ENCODE results near the gene KLK13.

DNA sequence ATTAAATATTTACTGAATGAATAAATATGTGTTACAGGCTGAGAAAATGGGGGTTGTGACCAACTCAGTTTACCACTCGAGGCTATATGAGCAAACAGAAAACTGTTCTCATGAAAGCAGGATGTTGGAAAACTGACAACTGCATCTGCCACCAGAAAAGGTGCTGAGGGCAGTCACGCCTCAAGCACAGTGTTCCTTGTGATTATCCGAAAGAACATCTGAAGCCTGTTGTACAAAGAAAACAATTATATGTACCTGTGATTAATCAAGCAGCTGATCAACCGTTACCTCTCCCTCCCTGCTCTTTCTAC, 6.2 kb upstream of the KLK13 start:
- TF ChIP-seq, protein P1, sequence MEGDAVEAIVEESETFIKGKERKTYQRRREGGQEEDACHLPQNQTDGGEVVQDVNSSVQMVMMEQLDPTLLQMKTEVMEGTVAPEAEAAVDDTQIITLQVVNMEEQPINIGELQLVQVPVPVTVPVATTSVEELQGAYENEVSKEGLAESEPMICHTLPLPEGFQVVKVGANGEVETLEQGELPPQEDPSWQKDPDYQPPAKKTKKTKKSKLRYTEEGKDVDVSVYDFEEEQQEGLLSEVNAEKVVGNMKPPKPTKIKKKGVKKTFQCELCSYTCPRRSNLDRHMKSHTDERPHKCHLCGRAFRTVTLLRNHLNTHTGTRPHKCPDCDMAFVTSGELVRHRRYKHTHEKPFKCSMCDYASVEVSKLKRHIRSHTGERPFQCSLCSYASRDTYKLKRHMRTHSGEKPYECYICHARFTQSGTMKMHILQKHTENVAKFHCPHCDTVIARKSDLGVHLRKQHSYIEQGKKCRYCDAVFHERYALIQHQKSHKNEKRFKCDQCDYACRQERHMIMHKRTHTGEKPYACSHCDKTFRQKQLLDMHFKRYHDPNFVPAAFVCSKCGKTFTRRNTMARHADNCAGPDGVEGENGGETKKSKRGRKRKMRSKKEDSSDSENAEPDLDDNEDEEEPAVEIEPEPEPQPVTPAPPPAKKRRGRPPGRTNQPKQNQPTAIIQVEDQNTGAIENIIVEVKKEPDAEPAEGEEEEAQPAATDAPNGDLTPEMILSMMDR (IDR thresholded peaks at IDR 0.05), result no peak
- TF ChIP-seq, protein P2, sequence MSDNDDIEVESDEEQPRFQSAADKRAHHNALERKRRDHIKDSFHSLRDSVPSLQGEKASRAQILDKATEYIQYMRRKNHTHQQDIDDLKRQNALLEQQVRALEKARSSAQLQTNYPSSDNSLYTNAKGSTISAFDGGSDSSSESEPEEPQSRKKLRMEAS (IDR thresholded peaks at IDR 0.05), result no peak
- TF ChIP-seq POLR2A (IDR thresholded peaks at IDR 0.05; ENCODE audit: low read length) (no peak), MAZ (IDR thresholded peaks at IDR 0.05; ENCODE audit: borderline replicate concordance, low read depth, low read length) (no peak)

All from A549 (cell line).